B cell (primary cell): Measurements from ENCODE around the gene NPHS2.

Source experiments
- EZH2 ChIP-seq: IDR thresholded peaks from 2 replicates; pipeline ENCODE4 v1.6.1; 2012; ENCODE audit warnings: borderline replicate concordance, low read depth, mild to moderate bottlenecking, moderate library complexity, low read length; ENCODE audit not compliant: insufficient read depth, poor library complexity, severe bottlenecking
- TF ChIP-seq, protein P1 (sequence below): fragments of 200-600 bp; IDR thresholded peaks from one replicate; pipeline ENCODE4 v1.8.0; 2022; ENCODE audit warnings: antibody characterized with exemption, mild to moderate bottlenecking

GRCh38 chr1:179510038-179510437, 65.7 kb downstream of the NPHS2 start:
- TF ChIP-seq, protein P1, sequence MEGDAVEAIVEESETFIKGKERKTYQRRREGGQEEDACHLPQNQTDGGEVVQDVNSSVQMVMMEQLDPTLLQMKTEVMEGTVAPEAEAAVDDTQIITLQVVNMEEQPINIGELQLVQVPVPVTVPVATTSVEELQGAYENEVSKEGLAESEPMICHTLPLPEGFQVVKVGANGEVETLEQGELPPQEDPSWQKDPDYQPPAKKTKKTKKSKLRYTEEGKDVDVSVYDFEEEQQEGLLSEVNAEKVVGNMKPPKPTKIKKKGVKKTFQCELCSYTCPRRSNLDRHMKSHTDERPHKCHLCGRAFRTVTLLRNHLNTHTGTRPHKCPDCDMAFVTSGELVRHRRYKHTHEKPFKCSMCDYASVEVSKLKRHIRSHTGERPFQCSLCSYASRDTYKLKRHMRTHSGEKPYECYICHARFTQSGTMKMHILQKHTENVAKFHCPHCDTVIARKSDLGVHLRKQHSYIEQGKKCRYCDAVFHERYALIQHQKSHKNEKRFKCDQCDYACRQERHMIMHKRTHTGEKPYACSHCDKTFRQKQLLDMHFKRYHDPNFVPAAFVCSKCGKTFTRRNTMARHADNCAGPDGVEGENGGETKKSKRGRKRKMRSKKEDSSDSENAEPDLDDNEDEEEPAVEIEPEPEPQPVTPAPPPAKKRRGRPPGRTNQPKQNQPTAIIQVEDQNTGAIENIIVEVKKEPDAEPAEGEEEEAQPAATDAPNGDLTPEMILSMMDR, result no peak
- TF ChIP-seq EZH2, result no peak
